Measurements from ENCODE around the gene TRAPPC4.
"Not testable (repeated sequence)": the region's sequence is repeated elsewhere in the genome, so short reads cannot be mapped to it uniquely, and the experiment has no call there.

Gene TRAPPC4

GRCh38 chr11:119018074-119018938 lies at the start of gene TRAPPC4, which contains the start of gene RPS25:
Gene TRAPPC4 (plus strand): TSS chr11:119018766. CDS start chr11:119018796, 30 bp downstream.
Gene RPS25 (minus strand): TSS chr11:119018343. CDS start chr11:119018284, 59 bp downstream.
- DNase-seq, result peak; percentile 97

- DNase-seq, result not testable (repeated sequence)
Measured at GRCh38 chr11:118969508-118969907, 49.1 kb upstream of the TRAPPC4 start.

DNA sequence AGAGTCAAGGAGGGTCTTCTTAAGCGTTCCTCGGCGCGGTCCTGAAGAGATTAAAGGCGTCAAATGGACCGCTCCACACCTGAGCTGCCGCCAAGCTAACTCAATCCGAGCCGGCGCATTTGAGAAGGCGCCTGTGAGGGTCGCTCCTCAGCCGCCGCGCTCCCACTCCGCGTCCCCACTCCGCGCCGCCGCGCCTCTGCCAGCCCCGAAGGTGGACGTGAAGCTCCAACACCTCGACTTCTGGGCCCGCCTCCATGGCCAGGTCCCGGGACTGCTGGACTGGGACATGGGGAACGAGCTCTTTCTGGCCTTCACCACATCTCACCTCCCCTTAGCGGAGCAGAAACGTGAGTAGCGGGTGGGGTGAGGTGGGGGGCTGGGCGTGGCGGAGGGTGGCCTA lies 46.9 kb upstream of the TRAPPC4 start, which contains the start of gene FOXR1:
FOXR1 (plus strand) TSS at position 116 of the 400 bp plus-strand sequence; CDS start at position 287, 171 bp downstream.
- no peak for DNase-seq

DNA sequence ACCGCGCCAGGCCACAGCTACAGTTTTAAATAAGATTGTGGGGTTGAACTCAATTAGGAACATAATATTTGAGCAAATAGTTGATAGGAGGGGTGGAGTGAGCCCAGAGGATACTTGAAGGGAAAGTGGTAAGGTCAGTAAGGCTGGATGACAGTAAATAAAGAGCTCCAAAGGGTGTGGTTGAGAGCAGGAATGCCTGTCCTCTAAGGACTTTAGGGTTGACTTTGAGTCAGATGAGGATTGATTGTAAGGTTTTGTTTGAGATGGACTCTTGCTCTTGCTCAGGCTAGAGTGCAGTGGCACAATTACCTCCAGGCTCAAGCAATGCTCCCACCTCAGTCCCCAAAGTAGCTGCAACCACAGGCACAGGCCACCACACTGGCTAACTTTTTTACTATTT lies 44.6 kb upstream of the TRAPPC4 start:
- DNase-seq, result no peak

DNA sequence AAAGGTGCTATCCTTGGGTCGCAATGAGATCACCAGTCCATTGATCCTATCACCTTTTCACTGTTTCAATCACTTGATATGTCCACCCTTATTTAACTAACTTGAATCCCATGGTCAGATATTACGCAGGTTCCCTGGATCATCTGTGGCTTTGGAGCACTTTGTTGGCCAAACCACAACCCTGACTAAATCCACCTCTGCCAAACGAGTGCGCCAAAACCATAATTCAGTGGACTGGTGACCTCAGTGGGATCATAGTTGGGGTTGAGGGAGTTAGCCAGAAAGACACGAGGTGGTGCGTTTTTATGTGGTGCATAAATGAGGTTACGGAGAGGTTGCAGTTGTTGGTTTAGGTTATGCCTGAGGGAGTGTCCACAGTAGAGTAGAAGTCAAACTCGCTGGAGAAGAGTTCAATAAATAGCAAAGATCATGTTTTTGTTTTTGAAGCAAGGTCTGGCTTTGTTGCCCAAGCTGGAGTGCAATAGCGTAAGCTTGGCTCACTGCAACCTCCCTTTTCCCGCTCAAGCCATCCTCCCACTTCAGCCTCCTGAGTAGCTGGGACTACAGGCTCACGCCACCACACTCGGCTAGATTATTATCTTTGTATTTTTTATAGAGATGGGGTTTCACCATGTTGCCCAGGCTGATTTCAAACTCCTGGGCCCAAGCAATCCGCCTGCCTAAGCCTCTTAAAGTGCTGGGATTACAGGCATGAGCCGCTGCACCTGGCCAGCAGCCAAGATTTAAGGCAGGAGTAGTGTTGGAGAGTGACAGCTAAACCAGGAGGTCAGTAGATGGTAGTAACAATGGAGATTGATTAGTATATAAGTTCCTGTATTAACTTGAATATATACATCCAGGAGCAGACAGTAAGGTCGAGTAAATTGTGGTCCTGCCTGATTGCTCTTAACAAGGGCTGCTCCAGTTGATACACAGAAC lies 42.5 kb upstream of the TRAPPC4 start:
- peak; percentile 42 for DNase-seq

DNA sequence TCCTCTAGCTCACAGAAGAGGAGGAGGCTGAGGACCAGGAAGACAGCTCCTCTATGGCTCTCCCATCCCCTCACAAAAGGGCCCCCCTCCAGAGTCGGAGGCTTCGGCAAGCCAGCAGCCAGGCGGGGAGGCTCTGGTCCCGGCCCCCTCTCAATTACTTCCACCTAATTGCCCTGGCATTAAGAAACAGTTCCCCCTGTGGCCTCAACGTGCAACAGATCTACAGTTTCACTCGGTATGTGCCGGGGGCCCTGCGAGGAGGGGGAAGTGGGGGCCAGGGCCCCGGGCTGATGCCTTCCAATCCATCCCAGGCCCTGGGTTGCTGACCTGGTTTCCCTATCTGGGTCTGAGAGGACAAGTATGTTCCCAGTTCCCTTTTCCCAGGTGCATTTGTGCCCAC lies 39.1 kb upstream of the TRAPPC4 start:
- DNase-seq, result no peak

DNA sequence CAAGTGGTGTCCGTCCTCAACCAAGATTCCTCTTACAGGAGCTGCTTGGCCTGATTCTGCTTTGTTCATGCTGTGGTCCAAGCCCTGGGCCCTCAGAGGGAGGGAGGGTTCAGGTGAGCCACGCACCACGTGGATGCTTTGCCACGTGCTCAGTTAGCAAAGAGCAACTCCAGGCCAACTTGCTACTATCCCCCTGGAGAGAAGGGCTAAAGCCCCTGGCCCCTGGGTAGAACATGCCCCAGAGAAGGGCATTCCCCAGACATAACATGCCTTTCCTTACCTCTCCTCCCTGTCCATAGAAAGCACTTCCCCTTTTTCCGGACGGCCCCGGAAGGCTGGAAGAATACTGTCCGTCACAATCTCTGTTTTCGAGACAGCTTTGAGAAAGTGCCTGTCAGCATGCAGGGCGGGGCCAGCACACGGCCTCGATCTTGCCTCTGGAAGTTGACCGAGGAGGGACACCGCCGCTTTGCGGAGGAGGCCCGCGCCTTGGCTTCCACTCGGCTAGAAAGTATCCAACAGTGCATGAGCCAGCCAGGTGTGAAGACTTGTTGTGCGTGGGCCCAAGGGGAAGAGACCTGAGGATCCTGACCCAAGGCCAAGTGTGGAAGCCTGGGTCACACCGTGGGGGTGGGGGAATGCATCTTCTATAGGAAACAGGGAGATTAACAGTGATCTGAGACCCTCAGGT lies 38.2 kb upstream of the TRAPPC4 start:
- DNase-seq, result peak; percentile 44

DNA sequence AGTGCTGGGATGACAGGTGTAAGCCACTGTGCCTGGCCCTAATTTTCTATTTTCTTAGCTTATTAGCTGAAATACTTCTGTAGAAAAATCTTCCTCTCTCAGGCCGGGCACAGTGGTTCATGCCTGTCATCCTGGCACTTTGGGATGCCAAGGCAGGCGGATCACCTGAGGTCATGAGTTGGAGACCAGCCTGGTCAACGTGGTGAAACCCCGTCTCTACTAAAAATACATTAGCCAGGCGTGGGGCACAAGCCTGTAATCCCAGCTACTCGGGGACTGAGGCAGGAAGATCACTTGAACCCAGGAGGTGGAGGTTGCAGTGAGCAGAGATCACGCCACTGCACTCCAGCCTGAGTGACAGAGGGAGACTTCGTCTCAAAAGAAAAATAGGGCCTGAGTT lies 34.2 kb upstream of the TRAPPC4 start:
- not testable (repeated sequence) for DNase-seq

GRCh38 chr11:118984825-118985224 lies 33.7 kb upstream of the TRAPPC4 start:
- DNase-seq, result no peak

GRCh38 chr11:118988280-118988679 lies 30.3 kb upstream of the TRAPPC4 start:
- no peak for DNase-seq

DNA sequence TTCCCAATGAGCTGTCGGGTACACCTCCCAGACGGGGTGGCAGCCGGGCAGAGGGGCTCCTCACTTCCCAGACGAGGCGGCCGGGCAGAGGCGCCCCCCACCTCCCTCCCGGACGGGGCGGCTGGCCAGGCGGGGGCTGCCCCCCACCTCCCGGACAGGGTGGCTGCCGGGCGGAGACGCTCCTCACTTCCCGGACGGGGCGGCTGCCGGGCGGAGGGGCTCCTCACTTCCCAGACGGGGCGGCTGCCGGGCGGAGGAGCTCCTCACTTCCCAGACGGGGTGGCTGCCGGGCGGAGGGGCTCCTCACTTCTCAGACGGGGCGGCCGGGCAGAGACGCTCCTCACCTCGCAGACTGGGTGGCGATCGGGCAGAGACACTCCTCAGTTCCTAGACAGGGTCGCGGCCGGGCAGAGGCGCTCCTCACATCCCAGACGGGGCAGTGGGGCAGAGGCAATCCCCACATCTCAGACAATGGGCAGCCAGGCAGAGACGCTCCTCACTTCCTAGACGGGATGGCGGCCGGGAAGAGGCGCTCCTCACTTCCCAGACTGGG lies 27.0 kb upstream of the TRAPPC4 start:
- not testable (repeated sequence) for DNase-seq

DNA sequence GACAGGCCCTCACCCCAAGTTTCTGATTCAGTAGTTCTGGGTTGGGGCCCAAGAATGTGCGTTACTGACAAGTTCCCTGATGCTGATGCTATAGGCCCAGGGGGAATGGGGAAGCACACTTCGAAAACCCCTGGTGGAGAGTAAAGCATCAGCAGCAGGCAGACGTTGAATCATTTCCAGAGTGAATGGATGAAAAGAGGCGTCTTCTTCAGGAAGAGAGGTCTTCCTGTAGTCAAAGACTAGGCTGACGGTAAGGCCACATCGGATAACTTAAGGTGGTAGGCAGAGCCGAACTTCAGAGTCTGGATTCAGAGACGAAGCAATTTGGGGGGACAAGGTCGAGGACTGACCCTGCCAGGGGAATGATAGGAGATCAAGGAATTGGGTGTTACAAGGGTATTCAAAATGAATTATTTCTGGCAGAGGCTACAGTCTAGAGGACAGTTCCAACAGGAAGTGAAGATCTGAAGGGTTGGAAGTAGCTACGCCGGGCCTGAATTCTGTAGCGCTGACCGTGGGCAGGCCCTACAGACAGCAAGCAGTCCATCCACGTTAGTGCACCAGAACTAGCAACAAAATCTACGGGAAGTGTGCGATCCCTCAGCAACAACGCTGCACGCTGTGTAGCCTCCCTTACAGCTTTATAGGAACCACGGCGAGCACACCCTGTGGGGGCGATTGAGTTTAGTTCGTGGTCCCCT lies 21.5 kb upstream of the TRAPPC4 start:
- DNase-seq, result no peak

DNA sequence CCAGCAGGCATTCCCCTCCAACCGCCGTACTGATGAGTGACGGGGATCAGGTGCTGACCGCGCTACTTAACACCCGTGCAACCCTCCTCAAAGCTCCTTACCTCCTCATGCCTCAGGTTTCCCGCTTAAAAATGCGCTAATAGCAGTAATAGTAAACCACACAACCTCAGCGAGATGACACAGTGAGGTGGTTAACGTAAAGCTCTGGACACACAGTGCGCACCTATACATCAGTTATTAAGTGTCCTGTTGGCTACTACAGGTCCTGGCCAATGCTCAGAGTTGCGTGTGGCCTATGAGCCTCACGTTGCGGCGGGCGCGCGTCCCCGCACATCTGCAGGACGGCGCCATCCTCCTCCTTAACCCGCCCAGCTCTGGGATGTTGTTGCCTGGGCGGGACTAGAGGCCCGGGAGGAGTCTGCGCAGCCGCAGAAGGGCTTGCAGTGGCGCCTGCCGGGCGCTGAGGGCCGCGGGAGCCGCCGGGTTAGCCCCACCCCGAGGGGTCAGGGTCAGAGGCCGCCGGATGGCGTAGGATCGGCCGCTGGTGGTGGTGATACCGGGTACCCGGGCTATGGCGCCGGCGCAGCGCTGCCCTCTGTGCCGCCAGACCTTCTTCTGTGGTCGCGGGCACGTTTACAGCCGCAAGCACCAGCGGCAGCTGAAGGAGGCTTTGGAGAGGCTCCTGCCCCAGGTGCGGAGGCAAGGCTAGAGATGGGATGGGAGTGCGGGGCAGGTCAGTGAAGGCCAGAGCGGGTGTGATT lies 20.8 kb upstream of the TRAPPC4 start, which contains the start of gene CENATAC:
CENATAC (plus strand) TSS at position 512 of the 761 bp plus-strand sequence; CDS start at position 572, 60 bp downstream.
- peak; percentile 93 for DNase-seq

DNA sequence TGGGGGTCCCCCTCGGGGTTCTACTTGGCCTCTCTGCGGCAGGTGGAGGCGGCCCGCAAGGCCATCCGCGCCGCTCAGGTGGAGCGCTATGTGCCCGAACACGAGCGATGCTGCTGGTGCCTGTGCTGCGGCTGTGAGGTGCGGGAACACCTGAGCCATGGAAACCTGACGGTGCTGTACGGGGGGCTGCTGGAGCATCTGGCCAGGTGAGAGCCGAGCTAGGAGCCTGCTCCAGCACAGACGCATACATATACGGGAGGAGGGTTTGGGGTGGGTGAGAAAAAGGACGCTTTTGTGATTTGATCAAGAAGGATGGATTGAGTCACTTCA lies 20.2 kb upstream of the TRAPPC4 start:
- no peak for DNase-seq

DNA sequence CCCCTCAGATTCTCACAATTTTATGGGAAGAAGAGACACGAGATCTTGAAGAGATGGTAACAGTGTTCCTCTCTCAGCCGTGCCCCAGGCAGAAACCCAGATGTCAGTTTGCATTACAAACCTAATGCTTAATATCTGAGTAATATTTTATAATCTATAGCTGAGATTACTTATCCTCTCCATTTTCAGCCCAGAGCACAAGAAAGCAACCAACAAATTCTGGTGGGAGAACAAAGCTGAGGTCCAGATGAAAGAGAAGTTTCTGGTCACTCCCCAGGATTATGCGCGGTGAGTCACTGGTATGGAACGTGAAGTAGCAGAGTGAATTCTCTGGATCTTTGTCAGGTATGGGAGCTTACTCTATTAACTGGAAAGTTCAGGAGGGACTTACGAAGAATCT lies 19.7 kb upstream of the TRAPPC4 start:
- no peak for DNase-seq

DNA sequence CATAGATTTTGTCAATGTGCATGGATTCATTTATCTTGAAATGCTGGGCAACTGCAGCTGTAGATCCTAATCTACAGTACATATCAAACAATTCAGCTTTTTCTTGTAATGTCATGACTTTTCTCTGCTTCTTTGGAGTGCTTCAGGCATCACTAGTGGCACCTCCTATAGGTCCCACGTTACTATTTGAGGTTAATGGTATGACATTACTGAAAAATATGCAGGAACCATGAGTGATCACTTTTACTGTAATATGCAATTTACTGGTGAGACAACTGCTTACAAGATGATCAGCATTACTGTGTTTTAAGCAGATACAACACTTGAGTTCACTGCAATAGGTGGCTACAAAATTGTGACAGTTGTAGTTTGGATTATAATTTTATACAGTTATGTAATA lies 17.7 kb upstream of the TRAPPC4 start:
- DNase-seq, result no peak

DNA sequence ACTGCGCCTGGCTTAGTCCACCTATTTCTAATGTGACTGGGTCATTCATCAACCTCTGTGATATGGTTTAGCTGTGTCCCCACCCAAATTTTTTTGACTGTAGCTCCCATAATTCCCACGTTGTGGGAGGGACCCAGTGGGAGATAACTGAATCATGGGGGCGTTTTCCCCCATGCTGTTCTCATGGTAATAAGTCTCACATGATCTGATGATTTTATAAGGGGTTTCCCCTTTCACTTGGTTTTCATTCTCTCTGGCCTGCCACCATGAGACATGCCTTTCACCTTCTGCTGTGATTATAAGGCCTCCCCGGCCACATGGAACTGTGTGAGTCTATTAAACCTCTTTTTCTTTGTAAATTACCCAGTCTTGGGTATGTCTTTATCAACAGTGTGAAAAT lies 11.9 kb upstream of the TRAPPC4 start:
- no peak for DNase-seq

- no peak for DNase-seq
Measured at GRCh38 chr11:119011476-119012053, 7.0 kb upstream of the TRAPPC4 start.

DNA sequence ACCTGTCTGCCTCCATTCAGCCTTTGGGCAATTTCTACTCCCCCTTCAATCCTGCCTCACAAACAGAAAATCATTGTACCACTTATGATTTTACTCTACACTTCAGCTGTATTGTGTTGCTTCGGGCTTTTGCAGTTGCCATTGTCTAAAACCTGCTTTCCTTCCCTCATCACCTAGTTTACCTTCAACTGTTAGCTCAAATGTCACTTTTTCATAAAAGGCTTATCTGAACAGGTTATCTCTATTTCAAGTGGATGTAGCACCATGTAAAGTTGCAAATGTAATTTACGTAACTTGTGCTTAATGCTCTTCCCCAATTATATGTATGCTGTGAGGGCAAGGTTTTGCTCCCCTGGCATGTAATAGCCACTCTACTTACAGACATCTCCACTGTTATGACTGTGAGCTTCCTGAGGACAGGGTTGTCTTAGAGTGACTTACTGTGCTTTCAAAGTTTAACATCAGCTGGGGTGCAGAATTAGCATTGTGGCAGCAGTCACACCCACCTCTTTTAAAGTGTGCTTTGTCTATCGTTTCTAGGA lies 5.9 kb upstream of the TRAPPC4 start:
- DNase-seq, result no peak

DNA sequence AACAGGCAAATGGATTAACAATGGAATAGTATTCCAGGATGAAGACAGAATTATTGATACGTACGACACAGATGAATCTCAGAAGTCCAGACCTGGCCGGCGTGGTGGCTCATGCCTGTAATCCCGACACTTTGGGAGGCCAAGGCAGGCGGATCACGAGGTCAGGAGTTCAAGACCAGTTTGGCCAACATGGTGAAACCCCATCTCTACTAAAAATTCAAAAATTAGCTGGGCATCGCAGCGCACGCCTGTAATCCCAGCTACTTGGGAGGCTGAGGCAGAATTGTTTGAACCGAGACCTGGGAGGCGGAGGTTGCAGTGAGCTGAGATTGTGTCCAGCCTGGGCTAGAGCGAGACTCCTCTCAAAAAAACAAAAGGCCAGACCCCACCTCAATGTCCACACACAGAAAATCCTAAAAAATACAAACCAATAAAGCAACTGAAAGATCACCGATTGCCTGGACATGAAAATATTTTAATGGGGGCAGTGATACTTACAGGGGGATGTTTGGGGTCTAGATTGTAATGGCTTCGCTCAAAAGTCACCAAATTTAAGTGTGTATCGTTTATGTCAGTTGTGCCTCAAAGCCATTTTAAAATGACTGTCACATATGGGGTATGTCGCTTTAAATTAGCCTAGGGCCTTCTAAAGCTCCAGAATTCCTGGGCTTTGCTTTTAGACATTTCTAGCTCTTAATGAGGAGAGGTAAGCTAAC lies 4.2 kb upstream of the TRAPPC4 start:
- DNase-seq, result no peak

Measured in left hindlimb (tissue), 1 donor.